Measurements from ENCODE around the gene NATD1.
A peak's percentile ranks its signal among the peaks of the same experiment; 100 is the strongest.

Gene NATD1

GRCh38 chr17:21280081-21280518, 26.9 kb upstream of the NATD1 start:
- H3K4me1 ChIP-seq (ENCODE audit: insufficient read depth, low read length), result no peaks in the 10 kb centered on the region
- H3K9ac ChIP-seq (ENCODE audit: low read depth, low read length), result no peak overlapping the region
- 32% methylated on average over 8 of the region's 10 CpGs for WGBS
- no peak overlapping the region for H3K4me3 ChIP-seq (ENCODE audit: low read length)
- no peaks in the 10 kb centered on the region for H3K9me3 ChIP-seq (ENCODE audit: insufficient read depth, low read depth, low read length)
- no peak overlapping the region for H3K27ac ChIP-seq (ENCODE audit: low read depth, low read length)
- H3K27me3 ChIP-seq (ENCODE audit: insufficient read depth, low read length), result peaks cover 44% of the 10 kb centered on the region
- no peaks in the 10 kb centered on the region for H3K36me3 ChIP-seq (ENCODE audit: insufficient read depth, low read length)

DNA sequence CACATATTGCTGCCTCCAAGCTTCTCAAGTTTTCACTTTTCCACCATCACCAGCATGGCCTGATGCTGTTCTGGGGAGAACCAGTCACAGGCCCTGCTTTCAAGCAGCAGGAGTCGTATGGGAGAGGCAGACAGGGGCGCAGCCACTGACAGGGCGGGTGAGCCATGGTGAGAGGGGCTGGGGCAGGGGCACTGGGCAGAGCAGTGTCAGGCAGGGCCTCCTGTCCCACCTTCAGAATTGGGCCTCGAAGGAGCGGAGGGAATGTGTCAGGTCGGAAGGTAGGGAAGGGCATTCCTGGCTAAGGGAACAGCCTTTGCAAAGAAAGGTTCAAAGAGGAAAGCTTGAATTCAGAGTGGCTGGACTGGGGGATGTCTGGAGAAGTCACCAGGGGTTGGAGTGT, 26.4 kb upstream of the NATD1 start:
- Histone ChIP-seq H3K9me3 (ENCODE audit: insufficient read depth, low read depth, low read length) (no peaks in the 10 kb centered on the region), H3K27me3 (ENCODE audit: insufficient read depth, low read length) (peaks cover 49% of the 10 kb centered on the region), H3K4me3 (ENCODE audit: low read length) (no peak overlapping the region), H3K4me1 (ENCODE audit: insufficient read depth, low read length) (no peaks in the 10 kb centered on the region), H3K9ac (ENCODE audit: low read depth, low read length) (no peak overlapping the region), H3K36me3 (ENCODE audit: insufficient read depth, low read length) (no peaks in the 10 kb centered on the region), H3K27ac (ENCODE audit: low read depth, low read length) (no peak overlapping the region)
- 90% methylated on average over 6 of the region's 6 CpGs for WGBS

GRCh38 chr17:21279198-21279535, 26.0 kb upstream of the NATD1 start:
- Histone ChIP-seq H3K36me3 (ENCODE audit: insufficient read depth, low read length) (no peaks in the 10 kb centered on the region), H3K27me3 (ENCODE audit: insufficient read depth, low read length) (peaks cover 53% of the 10 kb centered on the region), H3K4me1 (ENCODE audit: insufficient read depth, low read length) (no peaks in the 10 kb centered on the region), H3K27ac (ENCODE audit: low read depth, low read length) (no peak overlapping the region), H3K9ac (ENCODE audit: low read depth, low read length) (no peak overlapping the region), H3K9me3 (ENCODE audit: insufficient read depth, low read depth, low read length) (no peaks in the 10 kb centered on the region), H3K4me3 (ENCODE audit: low read length) (no peak overlapping the region)
- WGBS, result 95% methylated on average over 6 of the region's 6 CpGs

- H3K9me3 ChIP-seq (ENCODE audit: insufficient read depth, low read depth, low read length), result no peaks in the 10 kb centered on the region
- no peak overlapping the region for H3K9ac ChIP-seq (ENCODE audit: low read depth, low read length)
- no peak overlapping the region for H3K4me3 ChIP-seq (ENCODE audit: low read length)
- H3K4me1 ChIP-seq (ENCODE audit: insufficient read depth, low read length), result no peaks in the 10 kb centered on the region
- no peaks in the 10 kb centered on the region for H3K36me3 ChIP-seq (ENCODE audit: insufficient read depth, low read length)
- no peak overlapping the region for H3K27ac ChIP-seq (ENCODE audit: low read depth, low read length)
- H3K27me3 ChIP-seq (ENCODE audit: insufficient read depth, low read length), result peaks cover 48% of the 10 kb centered on the region
- WGBS, result 87% methylated on average over 8 of the region's 8 CpGs
Measured at GRCh38 chr17:21278450-21279197, 25.4 kb upstream of the NATD1 start.

- 98% methylated on average over 2 of the region's 3 CpGs for WGBS
- H3K9ac ChIP-seq (ENCODE audit: low read depth, low read length), result no peak overlapping the region
- no peaks in the 10 kb centered on the region for H3K9me3 ChIP-seq (ENCODE audit: insufficient read depth, low read depth, low read length)
- no peaks in the 10 kb centered on the region for H3K4me1 ChIP-seq (ENCODE audit: insufficient read depth, low read length)
- no peaks in the 10 kb centered on the region for H3K36me3 ChIP-seq (ENCODE audit: insufficient read depth, low read length)
- H3K27me3 ChIP-seq (ENCODE audit: insufficient read depth, low read length), result peaks cover 35% of the 10 kb centered on the region
- no peak overlapping the region for H3K4me3 ChIP-seq (ENCODE audit: low read length)
- no peak overlapping the region for H3K27ac ChIP-seq (ENCODE audit: low read depth, low read length)
Measured at GRCh38 chr17:21277332-21277731, 24.1 kb upstream of the NATD1 start.

GRCh38 chr17:21276264-21276588, 23.0 kb upstream of the NATD1 start:
- Histone ChIP-seq H3K9ac (ENCODE audit: low read depth, low read length) (no peak overlapping the region), H3K4me3 (ENCODE audit: low read length) (peak overlapping the region; percentile 63), H3K27ac (ENCODE audit: low read depth, low read length) (no peak overlapping the region), H3K9me3 (ENCODE audit: insufficient read depth, low read depth, low read length) (no peaks in the 10 kb centered on the region), H3K4me1 (ENCODE audit: insufficient read depth, low read length) (no peaks in the 10 kb centered on the region), H3K36me3 (ENCODE audit: insufficient read depth, low read length) (no peaks in the 10 kb centered on the region), H3K27me3 (ENCODE audit: insufficient read depth, low read length) (peaks cover 29% of the 10 kb centered on the region)
- 30% methylated on average over 17 of the region's 17 CpGs for WGBS

- peaks cover 29% of the 10 kb centered on the region for H3K27me3 ChIP-seq (ENCODE audit: insufficient read depth, low read length)
- H3K9me3 ChIP-seq (ENCODE audit: insufficient read depth, low read depth, low read length), result no peaks in the 10 kb centered on the region
- H3K4me1 ChIP-seq (ENCODE audit: insufficient read depth, low read length), result no peaks in the 10 kb centered on the region
- no peak overlapping the region for H3K27ac ChIP-seq (ENCODE audit: low read depth, low read length)
- H3K4me3 ChIP-seq (ENCODE audit: low read length), result peak overlapping the region; percentile 63
- 2% methylated on average over 51 of the region's 52 CpGs for WGBS
- no peaks in the 10 kb centered on the region for H3K36me3 ChIP-seq (ENCODE audit: insufficient read depth, low read length)
- H3K9ac ChIP-seq (ENCODE audit: low read depth, low read length), result peak overlapping the region; percentile 70
Measured at GRCh38 chr17:21275579-21276263, 22.5 kb upstream of the NATD1 start.

DNA sequence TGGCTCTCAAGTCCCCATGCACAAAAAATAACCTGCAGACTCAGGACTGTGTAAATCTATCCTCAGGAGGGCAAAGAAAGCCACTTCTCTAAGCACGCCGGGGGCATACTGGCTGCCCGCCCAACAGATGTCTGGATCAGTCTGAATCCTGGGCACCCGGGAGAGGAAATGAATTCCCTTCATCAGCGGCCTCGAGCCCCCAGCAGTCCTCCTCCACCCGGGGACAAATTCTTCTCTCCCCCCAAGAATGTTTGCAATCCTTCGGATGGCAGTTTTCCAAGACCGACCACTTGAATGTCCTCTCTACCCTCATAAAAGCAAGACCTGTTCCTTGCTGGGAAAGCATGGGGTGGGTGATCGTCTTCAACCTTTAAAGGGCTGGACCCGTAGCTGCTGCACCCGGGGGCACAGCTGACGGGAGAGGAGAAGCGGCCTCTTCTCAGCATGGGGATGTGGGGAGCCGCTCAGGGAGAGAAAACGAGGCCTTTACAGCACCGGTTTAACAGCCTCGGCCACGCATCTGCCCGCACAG, 21.9 kb upstream of the NATD1 start:
- Histone ChIP-seq H3K9ac (ENCODE audit: low read depth, low read length) (peak overlapping the region; percentile 70), H3K4me1 (ENCODE audit: insufficient read depth, low read length) (no peaks in the 10 kb centered on the region), H3K27me3 (ENCODE audit: insufficient read depth, low read length) (peaks cover 29% of the 10 kb centered on the region), H3K9me3 (ENCODE audit: insufficient read depth, low read depth, low read length) (no peaks in the 10 kb centered on the region), H3K27ac (ENCODE audit: low read depth, low read length) (no peak overlapping the region), H3K4me3 (ENCODE audit: low read length) (peak overlapping the region; percentile 63), H3K36me3 (ENCODE audit: insufficient read depth, low read length) (no peaks in the 10 kb centered on the region)
- WGBS, result 36% methylated on average over 20 of the region's 20 CpGs

GRCh38 chr17:21272881-21273792, 19.9 kb upstream of the NATD1 start:
- Histone ChIP-seq H3K27ac (ENCODE audit: low read depth, low read length) (no peak overlapping the region), H3K36me3 (ENCODE audit: insufficient read depth, low read length) (no peaks in the 10 kb centered on the region), H3K27me3 (ENCODE audit: insufficient read depth, low read length) (peaks cover 29% of the 10 kb centered on the region), H3K9ac (ENCODE audit: low read depth, low read length) (no peak overlapping the region), H3K4me3 (ENCODE audit: low read length) (no peak overlapping the region), H3K4me1 (ENCODE audit: insufficient read depth, low read length) (no peaks in the 10 kb centered on the region), H3K9me3 (ENCODE audit: insufficient read depth, low read depth, low read length) (no peaks in the 10 kb centered on the region)
- WGBS, result 82% methylated on average over 14 of the region's 14 CpGs

DNA sequence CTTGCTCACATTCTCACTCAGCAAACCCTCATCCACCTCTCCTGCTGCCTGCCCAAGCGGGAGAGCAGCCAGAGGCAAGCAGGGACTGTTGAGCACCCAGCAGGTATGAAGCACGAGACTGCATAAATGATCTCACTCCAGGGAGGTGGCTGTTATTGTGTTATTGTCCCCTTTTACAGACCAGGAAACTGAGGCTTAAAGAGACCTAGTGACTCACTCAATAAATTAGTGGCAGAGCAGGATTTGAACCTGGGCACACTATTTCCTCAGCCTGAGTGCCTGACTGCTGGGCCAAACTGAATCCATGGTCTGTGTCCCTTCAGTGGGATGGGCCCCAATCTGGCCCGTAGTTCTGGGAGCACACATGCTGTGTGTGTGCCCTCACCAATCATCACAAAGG, 19.0 kb upstream of the NATD1 start:
- Histone ChIP-seq H3K9ac (ENCODE audit: low read depth, low read length) (no peak overlapping the region), H3K36me3 (ENCODE audit: insufficient read depth, low read length) (no peaks in the 10 kb centered on the region)

More for the DNA sequence above, 19.0 kb upstream of the NATD1 start:
- H3K4me1 ChIP-seq (ENCODE audit: insufficient read depth, low read length), result no peaks in the 10 kb centered on the region
- no peak overlapping the region for H3K4me3 ChIP-seq (ENCODE audit: low read length)
- no peak overlapping the region for H3K27ac ChIP-seq (ENCODE audit: low read depth, low read length)
- WGBS, result 88% methylated on average over 3 of the region's 3 CpGs
- H3K27me3 ChIP-seq (ENCODE audit: insufficient read depth, low read length), result peaks cover 25% of the 10 kb centered on the region
- H3K9me3 ChIP-seq (ENCODE audit: insufficient read depth, low read depth, low read length), result no peaks in the 10 kb centered on the region
